Adrenal gland (tissue), 12 donors: ENCODE measurements around the gene CDO1. TPM values are rescaled to one million over a fixed set of nuclear protein-coding genes. Genes with fewer than 3 reads are reported as not detected.
A peak's percentile ranks its signal among the peaks of the same experiment; 100 is the strongest.

Experiments
- DNase-seq, 7 donors: peaks; one replicate each; pipeline ENCODE4 v3.0.0-alpha.2; 2019 to 2020
- H3K27ac ChIP-seq, 5 donors: fragments of 200-600 bp; sonication (generic) in 4 of 5; 1 replicate in 3 of 5; 2 replicates in 2 of 5; pipeline versions ENCODE4 v1.5.1 to v1.8.0; 2016 to 2020; ENCODE audit warnings: mild to moderate bottlenecking in 1 of 5
- H3K27me3 ChIP-seq: fragments of 200-600 bp; 2 replicates; pipeline ENCODE4 v1.8.0; 2021
- H3K36me3 ChIP-seq, 2 donors: fragments of 200-600 bp; replicated peaks in 1 of 2; 1 replicate in 1 of 2; 2 replicates in 1 of 2; pipeline versions ENCODE4 v1.5.1 to v1.8.0; 2018 to 2022
- H3K4me1 ChIP-seq, 2 donors: fragments of 200-600 bp; replicated peaks in 1 of 2; 1 replicate in 1 of 2; 2 replicates in 1 of 2; pipeline versions ENCODE4 v1.5.1 to v1.8.0; 2018 to 2021
- H3K4me3 ChIP-seq, 4 donors: fragments of 200-600 bp; sonication (generic) in 3 of 4; one replicate each; pipeline ENCODE4 v1.5.1; 2016 to 2018
- H3K9me3 ChIP-seq, 3 donors: fragments of 200-600 bp; sonication (generic) in 1 of 3; replicated peaks in 1 of 3; 1 replicate in 2 of 3; 2 replicates in 1 of 3; pipeline versions ENCODE4 v1.5.1 to v1.8.0; 2016 to 2021
- POLR2A ChIP-seq, 2 donors: fragments of 450-650 bp; IDR thresholded peaks; one replicate each; pipeline ENCODE4 v1.6.1; 2017; ENCODE audit warnings: antibody characterized with exemption in 2 of 2, mild to moderate bottlenecking in 2 of 2, moderate library complexity in 1 of 2
- WGBS, 4 donors: extraction: QIAGEN DNeasy Blood & Tissue Kit in 2 of 4; methylation state at CpG; one replicate each; pipeline versions ENCODE4 v1.1.5 to v1.1.7; 2013 to 2017; 5-methylcytosine and 5-hydroxymethylcytosine counted together
- intact Hi-C, 2 donors: fragments of 100-400 bp; cut with DNase I; formaldehyde crosslinking; loops; one replicate each; pipeline versions ENCODE4 v1.14.1 to v1.15.0; 2022 to 2023
- polyA plus RNA-seq, 3 donors: library from polyadenylated mRNA; stranded (reverse); fragments of 200-250 nt in 2 of 3; fragments of 350-450 nt in 1 of 3; fragmentation: Illumina TruSeq in 1 of 3; extraction: RNeasy Lipid Tissue Mini Kit (QIAGEN cat#74804) in 1 of 3; gene quantifications; one replicate each; pipeline ENCODE4 v1.2.3, GENCODE V29; 2013 to 2014
- total RNA-seq, 9 donors: library from RNA; depleted of rRNA in 4 of 9; stranded (reverse); fragments of >200 nt in 4 of 9; fragments of 120-200 nt in 1 of 9; fragmentation: NEBNext Ultra II Directional in 1 of 9; extraction: Animal tissue kit (Norgen Biotek cat#: 25700) in 1 of 9; gene quantifications; one replicate each; pipeline versions ENCODE4 v1.1.0 to v1.2.4, GENCODE V29; 2013 to 2023
- TF ChIP-seq, protein P1 (sequence below), 6 experiments: fragments of 450-650 bp in 4 of 6; fragments of 200-600 bp in 2 of 6; sonication (generic) in 1 of 6; IDR thresholded peaks; 1 replicate in 5 of 6; 2 replicates in 1 of 6; pipeline versions ENCODE4 v1.5.1 to v1.8.0; 2016 to 2021; ENCODE audit warnings: antibody characterized with exemption in 6 of 6, mild to moderate bottlenecking in 2 of 6, moderate library complexity in 1 of 6
- donor health status: healthy with polysubstance abuse.
- donor health status: Bipolar disorder and iron deficiency.
- donor health status: DM: yes; HTN: yes; CAD: no.
- donor health status: DM: no; HTN: no; CAD: no.
- donor health status: DM: no; HTN: no; CAD: no.
- donor health status: DM: yes; HTN: yes; CAD: no.

The CDO1 gene
- total and polyA plus RNA-seq, 12 donors: 7.5 to 87.3 (median 19.9) TPM

DNA sequence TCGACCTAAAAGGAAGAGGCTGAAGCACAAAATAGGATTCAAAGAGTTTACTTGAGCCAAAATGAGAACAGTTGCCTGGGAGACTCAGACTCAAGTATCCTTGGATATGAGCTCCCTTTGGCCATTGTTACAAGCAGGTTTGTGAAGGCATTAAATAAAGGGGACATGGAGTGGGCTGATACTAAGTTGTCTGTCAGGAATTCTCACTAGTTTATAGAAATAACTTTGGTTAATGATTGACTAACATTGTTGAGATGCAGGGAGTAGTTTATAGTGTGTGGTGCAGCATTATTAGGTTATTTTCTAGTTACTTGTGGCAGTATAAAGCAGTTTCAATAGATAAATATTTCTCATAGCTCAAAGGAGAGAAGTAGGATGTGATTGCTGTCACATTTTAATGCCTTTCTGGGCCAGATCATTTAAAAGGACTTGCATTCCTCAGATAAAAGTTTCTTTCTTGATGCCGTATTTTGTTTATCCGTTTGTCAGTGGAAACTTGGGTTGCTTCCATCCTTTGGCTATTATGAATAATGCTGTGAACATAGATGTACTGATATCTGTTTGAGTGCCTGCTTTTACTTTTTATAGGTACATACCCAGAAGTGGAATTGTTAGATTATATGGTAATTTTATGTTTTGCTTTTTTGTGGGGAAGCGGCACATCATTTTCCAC, 34.4 kb upstream of the CDO1 start:
- peak overlapping the region in 1 of 4 donors; percentile 2 for H3K4me3 ChIP-seq
- no peaks in the 10 kb centered on the region for H3K27me3 ChIP-seq
- peaks cover 6 to 16% of the 10 kb centered on the region in 2 donors for H3K4me1 ChIP-seq
- peak in 3 of 7 donors; percentile 30 to 39 (median 37) for DNase-seq
- intact Hi-C loops: no loop called here
- TF ChIP-seq, protein P1, sequence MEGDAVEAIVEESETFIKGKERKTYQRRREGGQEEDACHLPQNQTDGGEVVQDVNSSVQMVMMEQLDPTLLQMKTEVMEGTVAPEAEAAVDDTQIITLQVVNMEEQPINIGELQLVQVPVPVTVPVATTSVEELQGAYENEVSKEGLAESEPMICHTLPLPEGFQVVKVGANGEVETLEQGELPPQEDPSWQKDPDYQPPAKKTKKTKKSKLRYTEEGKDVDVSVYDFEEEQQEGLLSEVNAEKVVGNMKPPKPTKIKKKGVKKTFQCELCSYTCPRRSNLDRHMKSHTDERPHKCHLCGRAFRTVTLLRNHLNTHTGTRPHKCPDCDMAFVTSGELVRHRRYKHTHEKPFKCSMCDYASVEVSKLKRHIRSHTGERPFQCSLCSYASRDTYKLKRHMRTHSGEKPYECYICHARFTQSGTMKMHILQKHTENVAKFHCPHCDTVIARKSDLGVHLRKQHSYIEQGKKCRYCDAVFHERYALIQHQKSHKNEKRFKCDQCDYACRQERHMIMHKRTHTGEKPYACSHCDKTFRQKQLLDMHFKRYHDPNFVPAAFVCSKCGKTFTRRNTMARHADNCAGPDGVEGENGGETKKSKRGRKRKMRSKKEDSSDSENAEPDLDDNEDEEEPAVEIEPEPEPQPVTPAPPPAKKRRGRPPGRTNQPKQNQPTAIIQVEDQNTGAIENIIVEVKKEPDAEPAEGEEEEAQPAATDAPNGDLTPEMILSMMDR (IDR thresholded peaks at IDR 0.05): no peak
- TF ChIP-seq POLR2A (IDR thresholded peaks at IDR 0.05): no peak
- H3K36me3 ChIP-seq: no peaks in the 10 kb centered on the region
- no peaks in the 10 kb centered on the region for H3K9me3 ChIP-seq
- peak overlapping the region in 4 of 5 donors; percentile 9 to 74 (median 49) for H3K27ac ChIP-seq
- 50 to 55% (median 51%) methylated on average over 4 of the region's 4 CpGs for WGBS, 4 donors

DNA sequence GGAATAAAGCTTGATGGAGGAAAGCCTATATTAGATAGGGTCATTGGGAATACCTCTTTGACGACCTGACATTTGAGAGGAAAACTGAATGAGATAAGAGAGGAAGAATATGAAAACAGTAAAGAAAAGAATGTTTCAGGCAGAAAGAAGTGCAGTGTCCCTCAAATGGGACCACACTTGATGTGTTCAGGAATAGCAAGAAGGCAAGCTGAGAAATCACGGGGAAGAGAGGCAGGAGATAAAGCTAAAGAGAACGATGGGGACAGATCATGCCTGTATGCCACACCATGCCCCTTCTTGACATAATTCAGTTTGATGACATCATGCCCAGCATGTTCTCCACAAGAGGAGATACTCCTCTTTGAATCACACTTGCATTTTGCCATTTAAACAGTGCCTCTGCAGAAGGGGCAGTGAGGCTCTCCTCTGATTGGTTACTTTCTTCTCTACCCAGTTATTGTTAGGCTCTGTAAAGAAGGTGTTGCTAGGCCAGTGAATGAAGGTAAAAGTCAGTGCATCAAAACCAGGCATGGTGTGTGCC, 32.9 kb upstream of the CDO1 start:
- H3K36me3 ChIP-seq: no peaks in the 10 kb centered on the region
- intact Hi-C loops: no loop called here
- no peak overlapping the region for H3K27ac ChIP-seq
- TF ChIP-seq POLR2A (IDR thresholded peaks at IDR 0.05): no peak
- TF ChIP-seq, protein P1 (IDR thresholded peaks at IDR 0.05): no peak
- H3K9me3 ChIP-seq: no peaks in the 10 kb centered on the region
- no peak for DNase-seq
- H3K4me1 ChIP-seq: peaks cover 6 to 22% of the 10 kb centered on the region in 2 donors
- no peak overlapping the region for H3K4me3 ChIP-seq
- 94 to 97% (median 96%) methylated on average over 3 of the region's 3 CpGs for WGBS, 4 donors
- H3K27me3 ChIP-seq: no peaks in the 10 kb centered on the region

DNA sequence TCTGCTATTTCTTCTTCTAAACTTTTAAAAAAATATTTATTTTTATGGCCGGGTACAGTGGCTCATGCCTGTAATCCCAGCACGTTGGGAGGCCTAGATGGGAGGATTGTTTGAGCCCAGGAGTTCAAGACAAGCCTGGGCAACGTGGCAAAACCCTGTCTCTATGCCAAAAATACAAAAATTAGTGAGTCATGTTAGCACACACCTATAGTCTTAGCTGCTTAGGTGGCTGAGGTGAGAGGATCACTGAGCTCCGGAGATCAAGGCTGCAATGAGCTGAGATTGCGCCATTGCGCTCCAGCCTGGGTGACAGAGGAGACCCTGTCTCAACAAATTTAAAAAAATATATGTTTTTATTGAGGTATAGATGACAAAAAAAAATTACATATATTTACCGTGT, 30.8 kb upstream of the CDO1 start:
- intact Hi-C loops: no loop called here
- 84 to 93% (median 91%) methylated on average over 7 of the region's 7 CpGs for WGBS, 4 donors
- TF ChIP-seq, protein P1 (IDR thresholded peaks at IDR 0.05): no peak
- TF ChIP-seq POLR2A (IDR thresholded peaks at IDR 0.05): no peak

DNA sequence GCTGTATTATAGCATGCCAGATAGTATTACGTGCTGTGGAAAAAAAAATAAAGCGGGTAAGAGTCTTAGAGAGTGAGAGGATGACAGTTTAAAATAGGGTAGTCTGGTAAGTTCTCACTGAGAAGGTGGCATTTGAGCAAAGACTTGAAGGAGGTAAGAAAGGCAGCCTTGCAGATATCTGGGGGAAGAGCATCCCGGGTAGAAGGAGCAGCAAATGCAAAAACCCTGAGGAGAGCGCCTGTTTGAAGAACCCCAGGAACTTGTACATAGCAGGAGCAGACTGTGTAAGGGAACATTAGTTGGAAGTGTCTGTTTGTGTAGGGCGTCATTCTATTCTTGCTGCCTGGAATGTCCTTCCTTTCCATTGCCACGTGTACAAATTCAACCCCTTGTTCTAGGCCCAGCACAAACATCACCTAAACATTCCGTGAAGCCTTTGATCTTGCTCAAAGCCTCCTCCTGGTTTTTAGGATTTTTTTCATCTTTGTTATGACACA, 27.9 kb upstream of the CDO1 start:
- 84 to 90% (median 89%) methylated on average over 7 of the region's 7 CpGs for WGBS, 4 donors
- Histone ChIP-seq H3K36me3 (no peaks in the 10 kb centered on the region), H3K4me1 (peaks cover 13 to 33% of the 10 kb centered on the region in 2 donors), H3K9me3 (no peaks in the 10 kb centered on the region), H3K27me3 (no peaks in the 10 kb centered on the region), H3K27ac (no peak overlapping the region), H3K4me3 (no peak overlapping the region)
- TF ChIP-seq, protein P1 (IDR thresholded peaks at IDR 0.05): no peak
- TF ChIP-seq POLR2A (IDR thresholded peaks at IDR 0.05): no peak
- DNase-seq: no peak
- intact Hi-C loops: no loop called here

More for the DNA sequence above, 30.8 kb upstream of the CDO1 start:
- no peaks in the 10 kb centered on the region for H3K27me3 ChIP-seq
- no peak overlapping the region for H3K27ac ChIP-seq
- no peaks in the 10 kb centered on the region for H3K36me3 ChIP-seq
- no peaks in the 10 kb centered on the region for H3K9me3 ChIP-seq
- peaks cover 11 to 33% of the 10 kb centered on the region in 2 donors for H3K4me1 ChIP-seq
- H3K4me3 ChIP-seq: no peak overlapping the region
- DNase-seq: no peak
